D721Med (cell line): ENCODE data around the gene MEGF6.
A peak's percentile ranks its signal among the peaks of the same experiment; 100 is the strongest.

ENCODE experiments used
- DNase-seq: peaks from one replicate; pipeline ENCODE4 v3.0.0; 2011; ENCODE audit warnings: low spot score; ENCODE audit not compliant: insufficient read length
- FAIRE-seq: peaks from 2 replicates; lab custom pipeline; 2011; peaks lifted over from hg19 to GRCh38; lab: Jason Lieb, UNC
- TF ChIP-seq, protein P1 (sequence below): IDR thresholded peaks from 2 replicates; pipeline ENCODE4 v1.5.1; 2012; ENCODE audit warnings: mild to moderate bottlenecking, control low read depth; ENCODE audit not compliant: insufficient read depth; ENCODE audit errors: missing control alignments

The MEGF6 gene

GRCh38 chr1:3650248-3651025 lies 39.1 kb upstream of the MEGF6 start:
- TF ChIP-seq, protein P1, sequence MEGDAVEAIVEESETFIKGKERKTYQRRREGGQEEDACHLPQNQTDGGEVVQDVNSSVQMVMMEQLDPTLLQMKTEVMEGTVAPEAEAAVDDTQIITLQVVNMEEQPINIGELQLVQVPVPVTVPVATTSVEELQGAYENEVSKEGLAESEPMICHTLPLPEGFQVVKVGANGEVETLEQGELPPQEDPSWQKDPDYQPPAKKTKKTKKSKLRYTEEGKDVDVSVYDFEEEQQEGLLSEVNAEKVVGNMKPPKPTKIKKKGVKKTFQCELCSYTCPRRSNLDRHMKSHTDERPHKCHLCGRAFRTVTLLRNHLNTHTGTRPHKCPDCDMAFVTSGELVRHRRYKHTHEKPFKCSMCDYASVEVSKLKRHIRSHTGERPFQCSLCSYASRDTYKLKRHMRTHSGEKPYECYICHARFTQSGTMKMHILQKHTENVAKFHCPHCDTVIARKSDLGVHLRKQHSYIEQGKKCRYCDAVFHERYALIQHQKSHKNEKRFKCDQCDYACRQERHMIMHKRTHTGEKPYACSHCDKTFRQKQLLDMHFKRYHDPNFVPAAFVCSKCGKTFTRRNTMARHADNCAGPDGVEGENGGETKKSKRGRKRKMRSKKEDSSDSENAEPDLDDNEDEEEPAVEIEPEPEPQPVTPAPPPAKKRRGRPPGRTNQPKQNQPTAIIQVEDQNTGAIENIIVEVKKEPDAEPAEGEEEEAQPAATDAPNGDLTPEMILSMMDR: no peak
- no peak for DNase-seq
- FAIRE-seq: no peak

- TF ChIP-seq, protein P1: peak; percentile 4
- peak; percentile 61 for DNase-seq
- FAIRE-seq: no peak
Observed at GRCh38 chr1:3649342-3650247, 38.3 kb upstream of the MEGF6 start, which contains the start of gene WRAP73. Gene WRAP73, minus strand, starts transcription at chr1:3650103. Its CDS starts 104 bp downstream, at chr1:3649999.

GRCh38 chr1:3646596-3646995 lies 35.3 kb upstream of the MEGF6 start:
- FAIRE-seq (no peak), DNase-seq (no peak)
- TF ChIP-seq, protein P1: no peak

- TF ChIP-seq, protein P1: no peak
- FAIRE-seq (no peak), DNase-seq (no peak)
Observed at GRCh38 chr1:3645666-3646355, 34.5 kb upstream of the MEGF6 start.

- no peak for DNase-seq
- no peak for FAIRE-seq
- TF ChIP-seq, protein P1: no peak
Observed at GRCh38 chr1:3645247-3645646, 33.9 kb upstream of the MEGF6 start.

- DNase-seq (no peak), FAIRE-seq (no peak)
- TF ChIP-seq, protein P1: no peak
Observed at GRCh38 chr1:3644273-3644672, 33.0 kb upstream of the MEGF6 start.
